ENCODE data around the gene TENT4A.
A peak's percentile ranks its signal among the peaks of the same experiment; 100 is the strongest.

TENT4A gene

GRCh38 chr5:6787941-6788340, 74.7 kb downstream of the TENT4A start:
- Histone ChIP-seq H3K4me3 (ENCODE audit: low read length) (no peak overlapping the region), H3K4me2 (ENCODE audit: low read length) (no peak overlapping the region), H3K9ac (ENCODE audit: low read length) (no peak overlapping the region), H3K27me3 (ENCODE audit: low read depth, low read length) (no peaks in the 10 kb centered on the region), H3K79me2 (ENCODE audit: low read length) (no peaks in the 10 kb centered on the region), H3K9me3 (ENCODE audit: insufficient read depth, low read length) (no peaks in the 10 kb centered on the region), H2AFZ (ENCODE audit: low read depth, low read length) (no peak overlapping the region), H3K36me3 (replicated peaks; ENCODE audit: low read depth, low read length) (no peaks in the 10 kb centered on the region), H4K20me1 (ENCODE audit: insufficient read depth, low read length) (no peaks in the 10 kb centered on the region), H3K4me1 (ENCODE audit: low read length) (no peaks in the 10 kb centered on the region), H3K27ac (ENCODE audit: low read length) (no peak overlapping the region)
- TF ChIP-seq CTCF (IDR thresholded peaks at IDR 0.05; ENCODE audit: low read depth, low read length) (no peak), EZH2phosphoT487 (IDR thresholded peaks at IDR 0.05; ENCODE audit: low read depth) (no peak)

DNA sequence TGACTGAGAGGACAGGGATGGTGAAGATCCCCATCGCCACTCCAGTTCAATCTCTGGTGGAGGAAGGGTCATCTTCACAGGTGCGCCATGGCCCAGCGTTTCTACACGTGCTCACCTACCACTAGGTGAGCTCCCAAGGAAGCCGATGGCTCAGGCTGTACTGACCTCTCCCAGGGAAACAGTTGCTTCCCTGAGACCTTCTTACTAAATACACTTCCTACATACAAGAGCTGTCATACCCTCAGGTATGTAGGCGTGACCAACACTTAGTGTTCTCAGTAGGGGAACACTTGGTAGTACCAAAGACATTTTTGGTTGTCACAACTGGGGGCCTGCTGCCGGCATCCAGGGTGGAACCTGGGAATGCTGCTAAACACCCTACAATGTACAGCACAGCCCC, 75.2 kb downstream of the TENT4A start:
- Histone ChIP-seq H3K4me2 (ENCODE audit: low read length) (no peak overlapping the region), H3K9ac (ENCODE audit: low read length) (no peak overlapping the region), H3K27me3 (ENCODE audit: low read depth, low read length) (no peaks in the 10 kb centered on the region), H3K4me1 (ENCODE audit: low read length) (no peaks in the 10 kb centered on the region), H3K79me2 (ENCODE audit: low read length) (no peaks in the 10 kb centered on the region), H3K9me3 (ENCODE audit: insufficient read depth, low read length) (no peaks in the 10 kb centered on the region), H3K4me3 (ENCODE audit: low read length) (no peak overlapping the region), H3K36me3 (replicated peaks; ENCODE audit: low read depth, low read length) (no peaks in the 10 kb centered on the region), H4K20me1 (ENCODE audit: insufficient read depth, low read length) (no peaks in the 10 kb centered on the region), H2AFZ (ENCODE audit: low read depth, low read length) (no peak overlapping the region), H3K27ac (ENCODE audit: low read length) (no peak overlapping the region)
- no peak for TF ChIP-seq EZH2phosphoT487 (IDR thresholded peaks at IDR 0.05; ENCODE audit: low read depth)

DNA sequence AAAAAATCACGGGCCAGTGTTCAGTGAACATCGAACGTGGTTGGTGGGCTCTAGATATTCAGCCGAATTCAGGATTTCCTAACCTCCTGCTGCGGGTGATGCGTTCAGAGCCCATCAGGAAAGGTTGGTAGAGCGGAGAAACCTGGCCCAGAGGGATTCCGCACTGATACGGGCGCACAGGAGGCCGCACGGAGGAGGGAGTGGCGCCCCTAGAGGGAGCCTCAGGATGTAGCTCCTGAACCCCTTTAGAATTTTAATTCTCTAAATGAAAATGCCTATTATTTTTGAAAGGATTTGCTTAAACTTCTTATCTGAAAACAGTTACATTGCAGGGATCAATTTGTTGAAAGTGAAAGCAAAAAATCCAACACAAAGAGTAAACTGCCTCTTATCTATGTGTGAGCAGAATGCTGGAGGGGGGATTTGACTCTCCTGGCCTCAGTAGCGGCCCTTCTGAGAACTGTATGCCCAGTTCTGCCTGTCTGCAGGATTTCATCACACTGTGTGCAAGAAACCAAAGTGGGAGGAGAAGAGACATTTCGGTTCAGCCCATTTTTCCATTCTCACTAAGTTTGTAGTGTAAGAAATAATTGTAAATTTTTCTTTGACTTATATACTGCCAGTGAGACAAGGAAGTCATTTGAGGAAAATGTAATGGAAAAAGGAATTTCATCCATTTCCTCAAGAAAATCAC, 75.9 kb downstream of the TENT4A start:
- Histone ChIP-seq H3K4me3 (ENCODE audit: low read length) (no peak overlapping the region), H2AFZ (ENCODE audit: low read depth, low read length) (no peak overlapping the region)

DNA sequence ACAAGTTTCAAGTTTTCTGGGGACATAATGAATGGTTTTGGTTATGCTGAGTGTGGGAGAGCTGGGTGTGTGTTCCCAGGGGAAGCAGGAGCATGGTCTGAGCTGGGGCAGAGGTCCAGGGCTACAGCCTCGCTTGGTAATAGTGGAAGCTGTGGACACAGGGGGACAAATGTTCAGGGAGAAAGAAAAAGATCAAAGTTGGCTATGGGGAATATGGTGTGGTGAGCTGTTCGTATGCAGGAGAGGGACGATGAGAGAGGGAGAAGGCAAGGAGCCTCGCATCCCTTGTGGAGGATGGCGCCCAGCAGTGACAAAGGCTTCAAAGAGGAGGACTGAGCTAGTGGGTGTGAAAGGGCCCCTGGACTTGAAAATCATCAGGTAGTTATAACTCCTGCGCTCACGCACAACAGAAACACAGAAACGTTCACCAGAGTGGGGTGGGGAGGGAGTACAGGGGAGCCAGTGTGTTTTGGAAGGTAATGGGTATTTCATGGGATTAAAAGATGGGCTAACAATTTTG, 77.2 kb downstream of the TENT4A start:
- no peaks in the 10 kb centered on the region for H4K20me1 ChIP-seq (ENCODE audit: insufficient read depth, low read length)
- H2AFZ ChIP-seq (ENCODE audit: low read depth, low read length) = no peak overlapping the region
- no peaks in the 10 kb centered on the region for H3K79me2 ChIP-seq (ENCODE audit: low read length)
- no peak overlapping the region for H3K4me3 ChIP-seq (ENCODE audit: low read length)
- H3K9ac ChIP-seq (ENCODE audit: low read length) = no peak overlapping the region
- H3K4me2 ChIP-seq (ENCODE audit: low read length) = no peak overlapping the region
- no peaks in the 10 kb centered on the region for H3K36me3 ChIP-seq (replicated peaks; ENCODE audit: low read depth, low read length)
- no peaks in the 10 kb centered on the region for H3K27me3 ChIP-seq (ENCODE audit: low read depth, low read length)
- no peaks in the 10 kb centered on the region for H3K9me3 ChIP-seq (ENCODE audit: insufficient read depth, low read length)
- no peak overlapping the region for H3K27ac ChIP-seq (ENCODE audit: low read length)
- no peaks in the 10 kb centered on the region for H3K4me1 ChIP-seq (ENCODE audit: low read length)
- TF ChIP-seq EZH2phosphoT487 (IDR thresholded peaks at IDR 0.05; ENCODE audit: low read depth) (no peak), CTCF (IDR thresholded peaks at IDR 0.05; ENCODE audit: low read depth, low read length) (no peak)

More for the DNA sequence above, 75.9 kb downstream of the TENT4A start:
- H3K4me2 ChIP-seq (ENCODE audit: low read length) = no peak overlapping the region
- no peaks in the 10 kb centered on the region for H3K9me3 ChIP-seq (ENCODE audit: insufficient read depth, low read length)
- no peak overlapping the region for H3K9ac ChIP-seq (ENCODE audit: low read length)
- H3K79me2 ChIP-seq (ENCODE audit: low read length) = no peaks in the 10 kb centered on the region
- no peaks in the 10 kb centered on the region for H3K27me3 ChIP-seq (ENCODE audit: low read depth, low read length)
- TF ChIP-seq EZH2phosphoT487 (IDR thresholded peaks at IDR 0.05; ENCODE audit: low read depth) (no peak), CTCF (IDR thresholded peaks at IDR 0.05; ENCODE audit: low read depth, low read length) (peak; percentile 21; the same call in 1 of the 2 replicates)
- no peak overlapping the region for H3K27ac ChIP-seq (ENCODE audit: low read length)
- H3K4me1 ChIP-seq (ENCODE audit: low read length) = no peaks in the 10 kb centered on the region
- no peaks in the 10 kb centered on the region for H4K20me1 ChIP-seq (ENCODE audit: insufficient read depth, low read length)
- no peaks in the 10 kb centered on the region for H3K36me3 ChIP-seq (replicated peaks; ENCODE audit: low read depth, low read length)
